WTC11 (cell line): ENCODE data around the gene PDAP1.

Source experiments
- CBFB ChIP-seq: sonication (generic); formaldehyde crosslinking; IDR thresholded peaks from 2 replicates; pipeline ENCODE4 v1.8.1; 2022; ENCODE audit warnings: mild to moderate bottlenecking, low read depth, missing genetic modification reagents
- CTCF ChIP-seq: fragments of 200-600 bp; IDR thresholded peaks from 2 replicates; pipeline ENCODE4 v1.8.0; 2022; ENCODE audit warnings: antibody characterized with exemption
- E2F4 ChIP-seq: sonication (generic); formaldehyde crosslinking; IDR thresholded peaks from 2 replicates; pipeline ENCODE4 v1.8.1; 2022; ENCODE audit warnings: low read depth, mild to moderate bottlenecking, moderate library complexity, missing genetic modification reagents, borderline replicate concordance
- FOXP4 ChIP-seq: sonication (generic); formaldehyde crosslinking; IDR thresholded peaks from 2 replicates; pipeline ENCODE4 v1.8.0; 2022; ENCODE audit warnings: mild to moderate bottlenecking, missing genetic modification reagents
- MAX ChIP-seq: sonication (generic); formaldehyde crosslinking; IDR thresholded peaks from 2 replicates; pipeline ENCODE4 v1.8.0; 2022; ENCODE audit warnings: mild to moderate bottlenecking, missing genetic modification reagents
- NR1H2 ChIP-seq: sonication (generic); formaldehyde crosslinking; IDR thresholded peaks from 2 replicates; pipeline ENCODE4 v1.9.0; 2021; ENCODE audit warnings: mild to moderate bottlenecking, moderate library complexity, missing genetic modification reagents
- USF2 ChIP-seq: sonication (generic); formaldehyde crosslinking; IDR thresholded peaks from 2 replicates; pipeline ENCODE4 v1.8.1; 2023; ENCODE audit warnings: mild to moderate bottlenecking, missing genetic modification reagents, moderate library complexity

GRCh38 chr7:99372275-99373090 lies 35.9 kb downstream of the PDAP1 start:
- TF ChIP-seq MAX (no peak), CTCF (no peak), USF2 (no peak), FOXP4 (CRISPR knock-in tag) (no peak), NR1H2 (CRISPR knock-in tag) (no peak), CBFB (CRISPR knock-in tag) (no peak), E2F4 (no peak)
